A549 (cell line): ENCODE results near the gene SEC11A. TPM values are rescaled to one million over a fixed set of nuclear protein-coding genes. Genes with fewer than 3 reads are reported as not detected.

Source experiments
- ATAC-seq, 2 experiments: fragments of 200-7000 bp in 1 of 2; fragments of >200 bp in 1 of 2; cut with Nextera tagmentation in 1 of 2; cut with Tn5 transposase in 1 of 2; 3 replicates each; pipeline versions ENCODE4 v1.8.0 to v1.9.1; 2018 to 2020; ENCODE audit warnings: mild to moderate bottlenecking in 1 of 2, moderate library complexity in 1 of 2
- CTCF ChIA-PET: fragments of 300-600 bp; sonication (Branson Sonifier 250); formaldehyde crosslinking; extraction: SDS; loops from one replicate; lab custom pipeline; 2021; ENCODE audit warnings: antibody characterized with exemption, inconsistent platforms; lab: Yijun Ruan, JAX
- POLR2A ChIA-PET: fragments of 350-600 bp; formaldehyde crosslinking; extraction: SDS; loops from one replicate; lab custom pipeline; 2021; ENCODE audit warnings: antibody characterized with exemption, inconsistent platforms; lab: Yijun Ruan, JAX
- DNase-seq, 2 experiments: peaks; one replicate each; pipeline versions ENCODE4 v3.0.0 to v3.0.0-alpha.2; 2011 to 2016; ENCODE audit warnings: low read depth in 1 of 2, low spot score in 1 of 2
- FAIRE-seq: peaks from 2 replicates; lab custom pipeline; 2011; peaks lifted over from hg19 to GRCh38; lab: Jason Lieb, UNC
- H3K27ac ChIP-seq, 2 experiments: fragments of >200 bp; sonication (Bioruptor Twin); formaldehyde crosslinking; 3 replicates each; pipeline ENCODE4 v1.5.1; 2016 to 2017
- H3K4me1 ChIP-seq: fragments of >200 bp; sonication (Bioruptor Twin); formaldehyde crosslinking; 3 replicates; pipeline ENCODE4 v1.6.1; 2016
- H3K4me2 ChIP-seq: fragments of >200 bp; sonication (Bioruptor Twin); formaldehyde crosslinking; 3 replicates; pipeline ENCODE4 v1.6.1; 2016
- H3K4me3 ChIP-seq: fragments of >200 bp; sonication (Bioruptor Twin); formaldehyde crosslinking; 3 replicates; pipeline ENCODE4 v1.5.1; 2016
- H3K9me3 ChIP-seq: fragments of >200 bp; sonication (Bioruptor Twin); formaldehyde crosslinking; 3 replicates; pipeline ENCODE4 v1.6.1; 2016
- CBX2 ChIP-seq: fragments of 200-600 bp; sonication (generic); IDR thresholded peaks from 2 replicates; pipeline ENCODE4 v1.6.1; 2016; ENCODE audit warnings: low read depth, mild to moderate bottlenecking, borderline replicate concordance
- CEBPB ChIP-seq, 2 experiments: fragments of >200 bp in 1 of 2; sonication (Bioruptor Twin) in 1 of 2; formaldehyde crosslinking in 1 of 2; IDR thresholded peaks; 2 replicates each; pipeline ENCODE4 v1.6.1; 2012 to 2016
- CHD2 ChIP-seq: fragments of 150-350 bp; IDR thresholded peaks from 2 replicates; pipeline ENCODE4 v1.6.1; 2014; ENCODE audit warnings: low read length; ENCODE audit not compliant: partially characterized antibody
- EHF ChIP-seq: fragments of 250-450 bp; sonication (Bioruptor Pico); IDR thresholded peaks from 2 replicates; pipeline ENCODE4 v1.5.0; 2020; ENCODE audit warnings: mild to moderate bottlenecking
- EHMT2 ChIP-seq: fragments of 200-600 bp; sonication (generic); IDR thresholded peaks from 2 replicates; pipeline ENCODE4 v1.6.1; 2016; ENCODE audit warnings: antibody characterized with exemption, low read depth, mild to moderate bottlenecking, moderate library complexity
- EP300 ChIP-seq, 2 experiments: fragments of >200 bp; sonication (Bioruptor Twin); formaldehyde crosslinking; IDR thresholded peaks; 2 replicates in 1 of 2; 3 replicates in 1 of 2; pipeline ENCODE4 v1.6.1; 2016 to 2017
- ESRRA ChIP-seq: fragments of 150-350 bp; IDR thresholded peaks from 2 replicates; pipeline ENCODE4 v1.6.1; 2014; ENCODE audit warnings: mild to moderate bottlenecking, low read length, borderline replicate concordance
- FOSB ChIP-seq: fragments of 250-450 bp; sonication (Bioruptor Pico); IDR thresholded peaks from 2 replicates; pipeline ENCODE4 v1.5.0; 2020; ENCODE audit warnings: mild to moderate bottlenecking, moderate library complexity
- GATA3 ChIP-seq: IDR thresholded peaks from 2 replicates; pipeline ENCODE4 v1.6.1; 2012; ENCODE audit warnings: borderline replicate concordance
- HDAC2 ChIP-seq: fragments of 200-600 bp; sonication (generic); IDR thresholded peaks from 2 replicates; pipeline ENCODE4 v1.6.1; 2016
- HEYL ChIP-seq: fragments of 250-450 bp; sonication (Bioruptor Pico); IDR thresholded peaks from 2 replicates; pipeline ENCODE4 v1.8.0; 2021; ENCODE audit warnings: mild to moderate bottlenecking, moderate library complexity
- HOXA7 ChIP-seq: fragments of 250-450 bp; sonication (Bioruptor Pico); IDR thresholded peaks from 2 replicates; pipeline ENCODE4 v1.5.0; 2020; ENCODE audit warnings: mild to moderate bottlenecking, moderate library complexity
- HOXB13 ChIP-seq: fragments of 250-450 bp; sonication (Bioruptor Pico); IDR thresholded peaks from 2 replicates; pipeline ENCODE4 v1.5.0; 2020; ENCODE audit warnings: low read depth, mild to moderate bottlenecking, moderate library complexity
- HOXB5 ChIP-seq: fragments of 250-450 bp; sonication (Bioruptor Pico); IDR thresholded peaks from 2 replicates; pipeline ENCODE4 v1.5.0; 2020; ENCODE audit warnings: mild to moderate bottlenecking, moderate library complexity
- JUNB ChIP-seq: fragments of >200 bp; sonication (Bioruptor Twin); formaldehyde crosslinking; IDR thresholded peaks from 2 replicates; pipeline ENCODE4 v1.6.1; 2016
- MAZ ChIP-seq: fragments of 150-350 bp; IDR thresholded peaks from 2 replicates; pipeline ENCODE4 v1.6.1; 2014; ENCODE audit warnings: antibody characterized with exemption, low read depth, low read length, borderline replicate concordance
- MYC ChIP-seq: IDR thresholded peaks from 2 replicates; pipeline ENCODE4 v1.6.1; 2012; ENCODE audit warnings: mild to moderate bottlenecking, inconsistent platforms, low read length, improper control_type of control experiment, borderline replicate concordance
- NFE2L2 ChIP-seq: fragments of 150-350 bp; conservative IDR thresholded peaks from 2 replicates; pipeline ENCODE4 v1.6.1; 2014; ENCODE audit warnings: low read length
- POLR2AphosphoS2 ChIP-seq: conservative IDR thresholded peaks from 2 replicates; pipeline ENCODE4 v1.6.1; 2012; ENCODE audit warnings: low read length, improper control_type of control experiment, inconsistent platforms
- RAD21 ChIP-seq, 2 experiments: fragments of >200 bp in 1 of 2; sonication (Bioruptor Twin) in 1 of 2; formaldehyde crosslinking in 1 of 2; IDR thresholded peaks in 1 of 2; conservative IDR thresholded peaks in 1 of 2; 2 replicates in 1 of 2; 3 replicates in 1 of 2; pipeline ENCODE4 v1.6.1; 2012 to 2018; ENCODE audit warnings: inconsistent platforms in 1 of 2
- RCOR1 ChIP-seq: fragments of 150-350 bp; IDR thresholded peaks from 2 replicates; pipeline ENCODE4 v1.6.1; 2014; ENCODE audit warnings: antibody characterized with exemption, low read length, low read depth
- SMC3 ChIP-seq: fragments of >200 bp; sonication (Bioruptor Twin); formaldehyde crosslinking; IDR thresholded peaks from 3 replicates; pipeline ENCODE4 v1.6.1; 2018; ENCODE audit warnings: inconsistent platforms
- TP53 ChIP-seq: fragments of 250-450 bp; sonication (Bioruptor Pico); IDR thresholded peaks from 2 replicates; pipeline ENCODE4 v1.5.0; 2021; ENCODE audit warnings: mild to moderate bottlenecking, moderate library complexity
- ZFP36 ChIP-seq: fragments of 450-650 bp; IDR thresholded peaks from 2 replicates; pipeline ENCODE4 v1.6.1; 2014; ENCODE audit warnings: borderline replicate concordance; ENCODE audit not compliant: partially characterized antibody
- ZSCAN20 ChIP-seq: fragments of 250-450 bp; sonication (Bioruptor Pico); IDR thresholded peaks from 2 replicates; pipeline ENCODE4 v1.8.0; 2022; ENCODE audit warnings: mild to moderate bottlenecking, moderate library complexity
- WGBS: methylation state at CpG from one replicate; pipeline ENCODE4 v1.1.6; 2017; ENCODE audit errors: missing lambda C conversion rate; 5-methylcytosine and 5-hydroxymethylcytosine counted together
- polyA minus RNA-seq: library from RNA; depleted of rRNA, polyadenylated mRNA; stranded (reverse); fragments of >200 nt; gene quantifications from 2 replicates; pipeline ENCODE4 v1.2.3, GENCODE V29; 2011; rRNA and poly(A)+ RNA removed
- polyA plus RNA-seq, 4 experiments: library from polyadenylated mRNA; depleted of rRNA in 3 of 4; stranded (reverse); fragments of >200 nt; fragmentation: RNase III in 1 of 4; extraction: RNeasy Plus Mini Kit Qiagen cat#74134 plus additional on column Dnase treatment in 1 of 4; gene quantifications; 2 replicates in 3 of 4; 3 replicates in 1 of 4; pipeline ENCODE4 v1.2.3, GENCODE V29; 2011 to 2017
- TF ChIP-seq, protein P1 (sequence below): IDR thresholded peaks from 2 replicates; pipeline ENCODE4 v1.6.1; 2012
- TF ChIP-seq, protein P2 (sequence below): fragments of >200 bp; sonication (Bioruptor Twin); formaldehyde crosslinking; IDR thresholded peaks from 3 replicates; pipeline ENCODE4 v1.6.1; 2016
- TF ChIP-seq, protein P3 (sequence below): IDR thresholded peaks from 2 replicates; pipeline ENCODE4 v1.6.1; 2012
- TF ChIP-seq, protein P4 (sequence below): fragments of 250-450 bp; sonication (Bioruptor Pico); IDR thresholded peaks from 2 replicates; pipeline ENCODE4 v1.5.0; 2020; ENCODE audit warnings: low read depth, mild to moderate bottlenecking, moderate library complexity
- TF ChIP-seq, protein P5 (sequence below): fragments of 150-350 bp; IDR thresholded peaks from 2 replicates; pipeline ENCODE4 v1.6.1; 2014; ENCODE audit warnings: low read depth, mild to moderate bottlenecking, low read length
- TF ChIP-seq, protein P6 (sequence below): IDR thresholded peaks from 2 replicates; pipeline ENCODE4 v1.6.1; 2012; ENCODE audit warnings: low read depth, borderline replicate concordance
- TF ChIP-seq, protein P7 (sequence below): fragments of 250-450 bp; sonication (Bioruptor Pico); IDR thresholded peaks from 2 replicates; pipeline ENCODE4 v1.5.0; 2021; ENCODE audit warnings: mild to moderate bottlenecking, moderate library complexity, borderline replicate concordance

Gene SEC11A
- polyA plus RNA-seq (2011; rRNA removed): 237 and 490 TPM in 2 replicates
- polyA plus RNA-seq (2012; cell fraction: cytosol; rRNA removed): 127 and 147 TPM in 2 replicates
- 50.4 and 80.1 TPM in 2 replicates for polyA plus RNA-seq (2012; cell fraction: nucleus; rRNA removed)
- 369 to 396 TPM (median 380 TPM) in 3 replicates for polyA plus RNA-seq (2017; fragmentation: RNase III; extraction: RNeasy Plus Mini Kit Qiagen cat#74134 plus additional on column Dnase treatment)
- 88.6 and 117 TPM in 2 replicates for polyA minus RNA-seq

DNA sequence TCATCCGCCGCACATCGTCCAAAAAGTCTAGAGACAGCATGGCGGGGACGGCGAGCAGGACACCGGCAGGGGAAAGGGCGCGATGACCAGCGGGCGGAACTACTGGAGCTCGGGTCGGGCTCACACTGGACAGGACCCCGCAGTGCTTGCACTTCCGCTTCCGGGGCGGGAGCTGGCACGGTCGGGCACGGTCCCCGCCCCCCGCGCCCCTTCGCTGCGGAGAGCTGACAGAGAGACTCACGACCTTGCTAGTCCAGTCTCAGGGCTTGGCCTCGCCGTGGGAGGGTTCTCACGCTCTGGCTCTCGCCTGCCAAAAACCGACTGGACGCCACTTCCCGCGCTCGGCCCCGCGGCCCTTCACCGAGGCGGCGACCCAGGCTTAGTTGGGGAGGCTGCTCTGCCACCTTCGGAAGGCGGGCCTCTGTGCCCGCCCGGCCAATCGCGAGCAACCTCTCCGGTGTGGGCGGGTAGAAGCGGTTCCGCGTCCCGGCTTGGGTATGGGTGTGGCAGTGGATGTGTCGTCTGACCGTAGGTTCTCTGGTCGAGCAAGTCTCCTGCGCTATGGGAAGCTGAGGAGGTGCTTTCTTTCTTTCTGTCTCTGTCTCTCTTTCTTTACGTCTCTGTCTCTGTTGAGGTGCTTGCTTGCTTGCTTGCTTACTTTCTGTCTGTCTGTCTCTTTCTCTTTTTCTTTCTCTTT is at the start of gene SEC11A:
Gene SEC11A, minus strand, starts transcription at position 104 of the 697 bp plus-strand sequence. Its CDS starts 64 bp downstream, at position 40.
- H3K27ac ChIP-seq: peak within 1 kb of the TSS; percentile 91 to 99
- peak within 1 kb of the TSS; percentile 91 for H3K4me3 ChIP-seq
- peak; percentile 49 for FAIRE-seq
- peak; percentile 98 to 99 for ATAC-seq
- peaks cover 19% of the 10 kb centered on the region for H3K4me1 ChIP-seq
- no peaks in the 10 kb centered on the region for H3K9me3 ChIP-seq
- 2% methylated on average over 41 of the region's 57 CpGs for WGBS
- peak; percentile 98 to 100 for DNase-seq
- ChIA-PET CTCF (interaction anchor here (0.8 to 3.1 kb wide), 16 partner anchors 9 to 1799 kb away, joined by 3 to 27 read pairs (median 3); partner anchors contain the start of gene NMB), POLR2A (interaction anchor here (0.5 to 6.0 kb wide), 28 partner anchors 10 to 331 kb away, joined by 3 to 119 read pairs (median 5); partner anchors contain the start of genes NMB, WDR73 and ZNF592)
- peak within 1 kb of the TSS; percentile 96 for H3K4me2 ChIP-seq
- TF ChIP-seq, protein P1, sequence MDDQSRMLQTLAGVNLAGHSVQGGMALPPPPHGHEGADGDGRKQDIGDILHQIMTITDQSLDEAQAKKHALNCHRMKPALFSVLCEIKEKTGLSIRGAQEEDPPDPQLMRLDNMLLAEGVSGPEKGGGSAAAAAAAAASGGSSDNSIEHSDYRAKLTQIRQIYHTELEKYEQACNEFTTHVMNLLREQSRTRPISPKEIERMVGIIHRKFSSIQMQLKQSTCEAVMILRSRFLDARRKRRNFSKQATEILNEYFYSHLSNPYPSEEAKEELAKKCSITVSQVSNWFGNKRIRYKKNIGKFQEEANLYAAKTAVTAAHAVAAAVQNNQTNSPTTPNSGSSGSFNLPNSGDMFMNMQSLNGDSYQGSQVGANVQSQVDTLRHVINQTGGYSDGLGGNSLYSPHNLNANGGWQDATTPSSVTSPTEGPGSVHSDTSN: peak; percentile 63; the same call in 1 of the 2 replicates
- TF ChIP-seq MAZ: no peak
- TF ChIP-seq CBX2: no peak
- TF ChIP-seq, protein P2, sequence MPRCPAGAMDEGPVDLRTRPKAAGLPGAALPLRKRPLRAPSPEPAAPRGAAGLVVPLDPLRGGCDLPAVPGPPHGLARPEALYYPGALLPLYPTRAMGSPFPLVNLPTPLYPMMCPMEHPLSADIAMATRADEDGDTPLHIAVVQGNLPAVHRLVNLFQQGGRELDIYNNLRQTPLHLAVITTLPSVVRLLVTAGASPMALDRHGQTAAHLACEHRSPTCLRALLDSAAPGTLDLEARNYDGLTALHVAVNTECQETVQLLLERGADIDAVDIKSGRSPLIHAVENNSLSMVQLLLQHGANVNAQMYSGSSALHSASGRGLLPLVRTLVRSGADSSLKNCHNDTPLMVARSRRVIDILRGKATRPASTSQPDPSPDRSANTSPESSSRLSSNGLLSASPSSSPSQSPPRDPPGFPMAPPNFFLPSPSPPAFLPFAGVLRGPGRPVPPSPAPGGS: peak; percentile 93
- TF ChIP-seq, protein P3, sequence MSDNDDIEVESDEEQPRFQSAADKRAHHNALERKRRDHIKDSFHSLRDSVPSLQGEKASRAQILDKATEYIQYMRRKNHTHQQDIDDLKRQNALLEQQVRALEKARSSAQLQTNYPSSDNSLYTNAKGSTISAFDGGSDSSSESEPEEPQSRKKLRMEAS: peak; percentile 98
- TF ChIP-seq NFE2L2: 0 out of 2 replicates have a peak, but pooled peaks have one; percentile 7
- TF ChIP-seq ZSCAN20 (CRISPR knock-in tag): no peak
- no peak for TF ChIP-seq FOSB (CRISPR knock-in tag)
- no peak; a peak in 2 of 5 replicates for TF ChIP-seq RAD21 (conservative IDR thresholded peaks at IDR 0.05 in 1 of 2, IDR thresholded peaks at IDR 0.05 in 1 of 2)
- no peak; the same call in 1 of the 2 replicates for TF ChIP-seq MYC
- TF ChIP-seq RCOR1: no peak
- no peak for TF ChIP-seq GATA3
- no peak for TF ChIP-seq HEYL (CRISPR knock-in tag)
- TF ChIP-seq, protein P4, sequence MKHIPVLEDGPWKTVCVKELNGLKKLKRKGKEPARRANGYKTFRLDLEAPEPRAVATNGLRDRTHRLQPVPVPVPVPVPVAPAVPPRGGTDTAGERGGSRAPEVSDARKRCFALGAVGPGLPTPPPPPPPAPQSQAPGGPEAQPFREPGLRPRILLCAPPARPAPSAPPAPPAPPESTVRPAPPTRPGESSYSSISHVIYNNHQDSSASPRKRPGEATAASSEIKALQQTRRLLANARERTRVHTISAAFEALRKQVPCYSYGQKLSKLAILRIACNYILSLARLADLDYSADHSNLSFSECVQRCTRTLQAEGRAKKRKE (CRISPR knock-in tag): 0 out of 2 replicates have a peak, but pooled peaks have one; percentile 19
- 0 out of 2 replicates have a peak, but pooled peaks have one; percentile 46 for TF ChIP-seq TP53
- TF ChIP-seq EP300 (IDR thresholded peaks at IDR 0.05): no peak
- TF ChIP-seq POLR2AphosphoS2: no peak
- no peak for TF ChIP-seq HOXB5 (CRISPR knock-in tag)
- TF ChIP-seq, protein P5, sequence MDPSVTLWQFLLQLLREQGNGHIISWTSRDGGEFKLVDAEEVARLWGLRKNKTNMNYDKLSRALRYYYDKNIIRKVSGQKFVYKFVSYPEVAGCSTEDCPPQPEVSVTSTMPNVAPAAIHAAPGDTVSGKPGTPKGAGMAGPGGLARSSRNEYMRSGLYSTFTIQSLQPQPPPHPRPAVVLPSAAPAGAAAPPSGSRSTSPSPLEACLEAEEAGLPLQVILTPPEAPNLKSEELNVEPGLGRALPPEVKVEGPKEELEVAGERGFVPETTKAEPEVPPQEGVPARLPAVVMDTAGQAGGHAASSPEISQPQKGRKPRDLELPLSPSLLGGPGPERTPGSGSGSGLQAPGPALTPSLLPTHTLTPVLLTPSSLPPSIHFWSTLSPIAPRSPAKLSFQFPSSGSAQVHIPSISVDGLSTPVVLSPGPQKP: 0 out of 2 replicates have a peak, but pooled peaks have one; percentile 30
- TF ChIP-seq SMC3: no peak; the same call in none of the 3 replicates
- TF ChIP-seq ESRRA: peak; percentile 22; the same call in 1 of the 2 replicates
- no peak for TF ChIP-seq EHF
- TF ChIP-seq, protein P6, sequence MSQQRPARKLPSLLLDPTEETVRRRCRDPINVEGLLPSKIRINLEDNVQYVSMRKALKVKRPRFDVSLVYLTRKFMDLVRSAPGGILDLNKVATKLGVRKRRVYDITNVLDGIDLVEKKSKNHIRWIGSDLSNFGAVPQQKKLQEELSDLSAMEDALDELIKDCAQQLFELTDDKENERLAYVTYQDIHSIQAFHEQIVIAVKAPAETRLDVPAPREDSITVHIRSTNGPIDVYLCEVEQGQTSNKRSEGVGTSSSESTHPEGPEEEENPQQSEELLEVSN: peak; percentile 72
- TF ChIP-seq HOXB13 (CRISPR knock-in tag): no peak
- TF ChIP-seq ZFP36: no peak
- TF ChIP-seq JUNB: no peak
- 0 out of 4 replicates have a peak, but pooled peaks of 1 of the 2 experiments have one; percentile 7 for TF ChIP-seq CEBPB (IDR thresholded peaks at IDR 0.05)
- no peak for TF ChIP-seq HDAC2
- TF ChIP-seq, protein P7, sequence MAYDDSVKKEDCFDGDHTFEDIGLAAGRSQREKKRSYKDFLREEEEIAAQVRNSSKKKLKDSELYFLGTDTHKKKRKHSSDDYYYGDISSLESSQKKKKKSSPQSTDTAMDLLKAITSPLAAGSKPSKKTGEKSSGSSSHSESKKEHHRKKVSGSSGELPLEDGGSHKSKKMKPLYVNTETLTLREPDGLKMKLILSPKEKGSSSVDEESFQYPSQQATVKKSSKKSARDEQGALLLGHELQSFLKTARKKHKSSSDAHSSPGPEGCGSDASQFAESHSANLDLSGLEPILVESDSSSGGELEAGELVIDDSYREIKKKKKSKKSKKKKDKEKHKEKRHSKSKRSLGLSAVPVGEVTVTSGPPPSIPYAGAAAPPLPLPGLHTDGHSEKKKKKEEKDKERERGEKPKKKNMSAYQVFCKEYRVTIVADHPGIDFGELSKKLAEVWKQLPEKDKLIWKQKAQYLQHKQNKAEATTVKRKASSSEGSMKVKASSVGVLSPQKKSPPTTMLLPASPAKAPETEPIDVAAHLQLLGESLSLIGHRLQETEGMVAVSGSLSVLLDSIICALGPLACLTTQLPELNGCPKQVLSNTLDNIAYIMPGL (CRISPR knock-in tag): 0 out of 2 replicates have a peak, but pooled peaks have one; percentile 26
- TF ChIP-seq CHD2: peak; percentile 33
- no peak for TF ChIP-seq EHMT2
- no peak for TF ChIP-seq HOXA7 (CRISPR knock-in tag)
